Liver (tissue), 9 donors: ENCODE data around the gene SMIM13. TPM values are rescaled to one million over a fixed set of nuclear protein-coding genes. Genes with fewer than 3 reads are reported as not detected.

Experiments used
- DNase-seq: peaks from one replicate; pipeline ENCODE4 v3.0.0-alpha.2; 2017; ENCODE audit warnings: low spot score
- H3K27ac ChIP-seq, 2 donors: one replicate each; pipeline ENCODE4 v1.7.0; 2013; ENCODE audit warnings: inconsistent platforms in 2 of 2, low read length in 2 of 2, control low read depth in 1 of 2, low read depth in 1 of 2, mild to moderate bottlenecking in 1 of 2
- H3K27me3 ChIP-seq, 4 donors: one replicate each; pipeline versions ENCODE4 v1.6.1 to v1.7.0; 2013; ENCODE audit warnings: low read length in 3 of 4, inconsistent platforms in 1 of 4, mild to moderate bottlenecking in 1 of 4, moderate library complexity in 1 of 4; ENCODE audit not compliant: control insufficient read depth in 4 of 4, insufficient read depth in 4 of 4
- H3K36me3 ChIP-seq, 4 donors: one replicate each; pipeline versions ENCODE4 v1.6.1 to v1.7.0; 2013; ENCODE audit warnings: low read length in 3 of 4, mild to moderate bottlenecking in 3 of 4, low read depth in 1 of 4, moderate library complexity in 1 of 4; ENCODE audit not compliant: control insufficient read depth in 4 of 4, insufficient read depth in 3 of 4
- H3K4me1 ChIP-seq, 4 donors: one replicate each; pipeline versions ENCODE4 v1.6.1 to v1.7.0; 2013; ENCODE audit warnings: low read length in 3 of 4, mild to moderate bottlenecking in 3 of 4, moderate library complexity in 1 of 4; ENCODE audit not compliant: control insufficient read depth in 4 of 4, insufficient read depth in 4 of 4
- H3K4me3 ChIP-seq, 3 donors: one replicate each; pipeline versions ENCODE4 v1.6.1 to v1.7.0; 2013; ENCODE audit warnings: low read length in 3 of 3, control low read depth in 1 of 3, low read depth in 1 of 3, mild to moderate bottlenecking in 1 of 3
- H3K9ac ChIP-seq, 2 donors: one replicate each; pipeline ENCODE4 v1.7.0; 2013; ENCODE audit warnings: low read length in 2 of 2, mild to moderate bottlenecking in 2 of 2, moderate library complexity in 2 of 2, control low read depth in 1 of 2, low read depth in 1 of 2
- H3K9me3 ChIP-seq, 4 donors: one replicate each; pipeline versions ENCODE4 v1.6.1 to v1.7.0; 2013; ENCODE audit warnings: low read length in 3 of 4; ENCODE audit not compliant: control insufficient read depth in 4 of 4
- CTCF ChIP-seq: fragments of 150-350 bp; IDR thresholded peaks from 2 replicates; pipeline ENCODE4 v1.5.1; 2017; ENCODE audit warnings: improper control_type of control experiment, low read depth, low read length; ENCODE audit not compliant: missing input control
- EGR1 ChIP-seq, 2 donors: IDR thresholded peaks; 2 replicates each; pipeline ENCODE4 v1.6.1; 2016 to 2018; ENCODE audit warnings: antibody characterized with exemption in 2 of 2, low read depth in 2 of 2
- FOXA1 ChIP-seq: IDR thresholded peaks from 2 replicates; pipeline ENCODE4 v1.6.1; 2016; ENCODE audit warnings: antibody characterized with exemption
- FOXA2 ChIP-seq: IDR thresholded peaks from 2 replicates; pipeline ENCODE4 v1.6.1; 2016; ENCODE audit warnings: antibody characterized with exemption
- GABPA ChIP-seq, 2 donors: IDR thresholded peaks in 1 of 2; conservative IDR thresholded peaks in 1 of 2; 2 replicates each; pipeline ENCODE4 v1.6.1; 2016; ENCODE audit warnings: antibody characterized with exemption in 2 of 2, mild to moderate bottlenecking in 1 of 2, moderate library complexity in 1 of 2
- HNF4A ChIP-seq, 2 donors: conservative IDR thresholded peaks; 2 replicates each; pipeline ENCODE4 v1.6.1; 2016; ENCODE audit warnings: antibody characterized with exemption in 2 of 2, mild to moderate bottlenecking in 2 of 2
- HNF4G ChIP-seq: IDR thresholded peaks from 2 replicates; pipeline ENCODE4 v1.6.1; 2016; ENCODE audit warnings: antibody characterized with exemption
- JUND ChIP-seq, 2 donors: IDR thresholded peaks; 2 replicates each; pipeline ENCODE4 v1.6.1; 2016; ENCODE audit warnings: antibody characterized with exemption in 2 of 2
- MAX ChIP-seq: IDR thresholded peaks from 2 replicates; pipeline ENCODE4 v1.6.1; 2016; ENCODE audit warnings: antibody characterized with exemption
- RAD21 ChIP-seq, 2 donors: IDR thresholded peaks; 2 replicates each; pipeline ENCODE4 v1.6.1; 2016; ENCODE audit warnings: antibody characterized with exemption in 2 of 2, mild to moderate bottlenecking in 2 of 2
- REST ChIP-seq: IDR thresholded peaks from 2 replicates; pipeline ENCODE4 v1.6.1; 2016; ENCODE audit warnings: antibody characterized with exemption, mild to moderate bottlenecking
- RXRA ChIP-seq, 2 donors: IDR thresholded peaks; 2 replicates each; pipeline ENCODE4 v1.6.1; 2017 to 2018; ENCODE audit warnings: antibody characterized with exemption in 2 of 2, mild to moderate bottlenecking in 1 of 2
- SP1 ChIP-seq: IDR thresholded peaks from 2 replicates; pipeline ENCODE4 v1.6.1; 2018; ENCODE audit warnings: antibody characterized with exemption, mild to moderate bottlenecking
- TAF1 ChIP-seq: conservative IDR thresholded peaks from 2 replicates; pipeline ENCODE4 v1.6.1; 2016; ENCODE audit warnings: antibody characterized with exemption, mild to moderate bottlenecking
- YY1 ChIP-seq: IDR thresholded peaks from 2 replicates; pipeline ENCODE4 v1.6.1; 2016; ENCODE audit warnings: antibody characterized with exemption, mild to moderate bottlenecking
- WGBS: extraction: QIAGEN DNeasy Blood & Tissue Kit; methylation state at CpG from one replicate; pipeline ENCODE4 v1.1.7; 2013; 5-methylcytosine and 5-hydroxymethylcytosine counted together
- polyA plus RNA-seq, 2 donors: library from polyadenylated mRNA; stranded (reverse) in 1 of 2; unstranded in 1 of 2; fragments of 200-250 nt in 1 of 2; fragments of >200 nt in 1 of 2; fragmentation: Nextera tagmentation in 1 of 2; extraction: Ambion mirVana in 1 of 2; gene quantifications; one replicate each; pipeline versions ENCODE4 v1.2.1 to v1.2.3, GENCODE V29; 2013 to 2015
- total RNA-seq, 2 donors: library from RNA; depleted of rRNA; stranded (reverse); fragments of >200 nt; gene quantifications; one replicate each; pipeline ENCODE4 v1.2.3, GENCODE V29; 2014
- TF ChIP-seq, protein P1 (sequence below): IDR thresholded peaks from 2 replicates; pipeline ENCODE4 v1.6.1; 2016; ENCODE audit warnings: antibody characterized with exemption
- donor health status: healthy.
- donor health status: healthy.
- donor health status: healthy.
- donor health status: healthy.
- donor health status: healthy.

The SMIM13 gene
- total and polyA plus RNA-seq, 4 donors: 2.8 to 9.0 (median 5.8) TPM

DNA sequence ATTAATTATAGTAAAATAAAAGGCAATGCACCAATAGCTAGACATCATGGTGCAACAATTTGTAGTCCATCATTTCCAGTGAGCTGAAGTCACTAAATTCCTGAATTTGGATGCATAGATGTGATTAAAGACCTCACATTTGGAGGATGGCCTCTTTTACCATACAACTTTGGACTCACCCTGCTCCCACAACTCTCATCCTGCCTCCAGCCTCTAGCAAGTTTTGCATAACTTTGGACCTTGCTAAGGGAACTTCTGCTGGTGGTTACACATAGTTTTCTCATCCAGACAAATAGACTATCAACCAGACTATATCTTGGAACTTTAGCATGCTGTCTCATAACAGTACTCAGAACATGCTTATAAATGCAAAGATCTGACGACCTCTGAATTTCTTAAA is 36.8 kb upstream of the SMIM13 start:
- Histone ChIP-seq H3K36me3 (no peaks in the 10 kb centered on the region), H3K9me3 (no peaks in the 10 kb centered on the region), H3K9ac (no peak overlapping the region), H3K4me3 (no peak overlapping the region), H3K27me3 (no peaks in the 10 kb centered on the region), H3K4me1 (peaks cover 9 to 44% (median 37%) of the 10 kb centered on the region in 4 donors), H3K27ac (no peak overlapping the region)
- 81% methylated on average over 1 of the region's 1 CpG for WGBS
- TF ChIP-seq HNF4A (conservative IDR thresholded peaks at IDR 0.05) (peak in 1 of 2 donors; percentile 21), FOXA2 (no peak)
- DNase-seq: no peak

- TF ChIP-seq MAX (no peak), JUND (IDR thresholded peaks at IDR 0.05) (peak in 1 of 2 donors; percentile 29), TAF1 (no peak)
- H3K27me3 ChIP-seq: no peaks in the 10 kb centered on the region
- no peak overlapping the region for H3K9ac ChIP-seq
- no peak for DNase-seq
- no peaks in the 10 kb centered on the region for H3K9me3 ChIP-seq
- peaks cover 9 to 36% (median 32%) of the 10 kb centered on the region in 4 donors for H3K4me1 ChIP-seq
- 96% methylated on average over 5 of the region's 5 CpGs for WGBS
- H3K4me3 ChIP-seq: no peak overlapping the region
- peak overlapping the region in 1 of 2 donors; percentile 7 for H3K27ac ChIP-seq
- H3K36me3 ChIP-seq: no peaks in the 10 kb centered on the region
Measured at GRCh38 chr6:11058406-11058805, 35.2 kb upstream of the SMIM13 start.

GRCh38 chr6:11062083-11062482 is 31.6 kb upstream of the SMIM13 start:
- H3K9me3 ChIP-seq: no peaks in the 10 kb centered on the region
- H3K9ac ChIP-seq: no peak overlapping the region
- TF ChIP-seq HNF4A (conservative IDR thresholded peaks at IDR 0.05) (no peak), RXRA (IDR thresholded peaks at IDR 0.05) (no peak), SP1 (no peak), REST (no peak), RAD21 (IDR thresholded peaks at IDR 0.05) (no peak), EGR1 (IDR thresholded peaks at IDR 0.05; ENCODE audit: low read depth in 2 of 2) (no peak), HNF4G (no peak), YY1 (no peak), JUND (IDR thresholded peaks at IDR 0.05) (no peak), MAX (no peak), CTCF (no peak), FOXA2 (no peak), FOXA1 (no peak), GABPA (IDR thresholded peaks at IDR 0.05 in 1 of 2, conservative IDR thresholded peaks at IDR 0.05 in 1 of 2) (no peak)
- TF ChIP-seq, protein P1, sequence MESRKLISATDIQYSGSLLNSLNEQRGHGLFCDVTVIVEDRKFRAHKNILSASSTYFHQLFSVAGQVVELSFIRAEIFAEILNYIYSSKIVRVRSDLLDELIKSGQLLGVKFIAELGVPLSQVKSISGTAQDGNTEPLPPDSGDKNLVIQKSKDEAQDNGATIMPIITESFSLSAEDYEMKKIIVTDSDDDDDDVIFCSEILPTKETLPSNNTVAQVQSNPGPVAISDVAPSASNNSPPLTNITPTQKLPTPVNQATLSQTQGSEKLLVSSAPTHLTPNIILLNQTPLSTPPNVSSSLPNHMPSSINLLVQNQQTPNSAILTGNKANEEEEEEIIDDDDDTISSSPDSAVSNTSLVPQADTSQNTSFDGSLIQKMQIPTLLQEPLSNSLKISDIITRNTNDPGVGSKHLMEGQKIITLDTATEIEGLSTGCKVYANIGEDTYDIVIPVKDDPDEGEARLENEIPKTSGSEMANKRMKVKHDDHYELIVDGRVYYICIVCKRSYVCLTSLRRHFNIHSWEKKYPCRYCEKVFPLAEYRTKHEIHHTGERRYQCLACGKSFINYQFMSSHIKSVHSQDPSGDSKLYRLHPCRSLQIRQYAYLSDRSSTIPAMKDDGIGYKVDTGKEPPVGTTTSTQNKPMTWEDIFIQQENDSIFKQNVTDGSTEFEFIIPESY: no peak
- no peak overlapping the region for H3K27ac ChIP-seq
- no peaks in the 10 kb centered on the region for H3K27me3 ChIP-seq
- DNase-seq: no peak
- 93% methylated on average over 4 of the region's 4 CpGs for WGBS
- H3K4me3 ChIP-seq: no peak overlapping the region
- H3K36me3 ChIP-seq: no peaks in the 10 kb centered on the region
- peaks cover 5 to 22% (median 16%) of the 10 kb centered on the region in 4 donors for H3K4me1 ChIP-seq
